IMR-90 (cell line): ENCODE measurements around the gene IFNA13.

Source experiments
- MAFK ChIP-seq: IDR thresholded peaks from 2 replicates; pipeline ENCODE4 v1.6.1; 2012; ENCODE audit warnings: low read depth, low read length, improper control_type of control experiment
- RAD21 ChIP-seq: IDR thresholded peaks from 2 replicates; pipeline ENCODE4 v1.6.1; 2012; ENCODE audit warnings: low read length, improper control_type of control experiment
- TF ChIP-seq, protein P1 (sequence below): conservative IDR thresholded peaks from 2 replicates; pipeline ENCODE4 v1.5.1; 2012; ENCODE audit warnings: mild to moderate bottlenecking, low read depth, low read length, improper control_type of control experiment

DNA sequence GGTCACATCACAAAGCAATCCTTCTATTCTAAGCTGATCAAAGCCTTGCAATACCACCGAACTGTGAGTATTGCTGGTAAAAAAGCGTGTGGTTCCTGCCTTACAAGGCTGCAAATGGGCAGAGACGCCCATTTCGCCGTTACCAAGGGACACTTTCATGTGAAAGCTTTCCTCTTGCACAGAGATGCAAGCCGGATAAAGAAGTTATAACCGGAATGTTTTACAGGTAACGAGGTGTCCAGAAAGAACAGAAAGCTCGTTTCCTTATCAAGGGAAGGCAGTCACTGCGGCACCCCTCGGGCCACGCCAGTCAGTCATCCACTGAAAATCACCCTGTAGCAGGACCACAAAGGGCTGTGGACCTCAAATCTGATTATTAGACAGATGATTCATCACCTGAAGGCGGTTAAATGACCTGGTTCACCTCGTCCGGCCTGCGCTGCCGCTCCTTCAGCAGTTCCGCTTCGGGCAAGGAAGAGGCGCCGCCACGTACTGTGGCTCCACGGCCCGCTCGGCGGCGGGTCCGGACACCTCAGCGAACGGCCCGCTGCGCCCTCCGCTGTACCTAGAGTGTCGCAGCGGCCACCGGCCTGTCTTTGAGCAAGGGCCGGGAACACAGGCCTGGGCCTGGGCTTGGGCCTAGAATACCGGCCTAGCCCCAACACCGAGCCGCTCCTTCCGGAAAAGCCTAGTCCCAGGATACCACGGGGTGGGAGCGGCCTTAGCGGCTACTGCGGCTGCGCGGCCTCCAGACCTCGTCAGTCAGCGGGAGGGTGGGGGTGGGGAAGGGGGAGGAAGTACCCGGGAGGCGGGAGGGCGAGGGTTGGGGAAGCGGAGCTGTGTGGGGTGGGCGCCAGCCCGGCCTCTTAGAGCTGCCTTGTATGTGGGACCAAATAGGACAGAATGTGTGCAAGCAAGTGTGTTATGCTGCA, 32.9 kb downstream of the IFNA13 start, which contains the start of gene KLHL9:
- TF ChIP-seq MAFK (no peak), RAD21 (no peak)
- TF ChIP-seq, protein P1, sequence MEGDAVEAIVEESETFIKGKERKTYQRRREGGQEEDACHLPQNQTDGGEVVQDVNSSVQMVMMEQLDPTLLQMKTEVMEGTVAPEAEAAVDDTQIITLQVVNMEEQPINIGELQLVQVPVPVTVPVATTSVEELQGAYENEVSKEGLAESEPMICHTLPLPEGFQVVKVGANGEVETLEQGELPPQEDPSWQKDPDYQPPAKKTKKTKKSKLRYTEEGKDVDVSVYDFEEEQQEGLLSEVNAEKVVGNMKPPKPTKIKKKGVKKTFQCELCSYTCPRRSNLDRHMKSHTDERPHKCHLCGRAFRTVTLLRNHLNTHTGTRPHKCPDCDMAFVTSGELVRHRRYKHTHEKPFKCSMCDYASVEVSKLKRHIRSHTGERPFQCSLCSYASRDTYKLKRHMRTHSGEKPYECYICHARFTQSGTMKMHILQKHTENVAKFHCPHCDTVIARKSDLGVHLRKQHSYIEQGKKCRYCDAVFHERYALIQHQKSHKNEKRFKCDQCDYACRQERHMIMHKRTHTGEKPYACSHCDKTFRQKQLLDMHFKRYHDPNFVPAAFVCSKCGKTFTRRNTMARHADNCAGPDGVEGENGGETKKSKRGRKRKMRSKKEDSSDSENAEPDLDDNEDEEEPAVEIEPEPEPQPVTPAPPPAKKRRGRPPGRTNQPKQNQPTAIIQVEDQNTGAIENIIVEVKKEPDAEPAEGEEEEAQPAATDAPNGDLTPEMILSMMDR, result no peak
